Stimulated activated CD4-positive, alpha-beta T cell treated with anti-CD3 and anti-CD28 coated beads, Interleukin-1b, Interleukin-23, amount 100 ng/mL, for 1 hour (primary cell): ENCODE measurements around the gene CLEC2A.

Experiments used
- DNase-seq, 2 donors: peaks; one replicate each; pipeline ENCODE4 v3.0.0-alpha.2; 2020; ENCODE audit warnings: low read depth in 2 of 2

The CLEC2A gene

DNA sequence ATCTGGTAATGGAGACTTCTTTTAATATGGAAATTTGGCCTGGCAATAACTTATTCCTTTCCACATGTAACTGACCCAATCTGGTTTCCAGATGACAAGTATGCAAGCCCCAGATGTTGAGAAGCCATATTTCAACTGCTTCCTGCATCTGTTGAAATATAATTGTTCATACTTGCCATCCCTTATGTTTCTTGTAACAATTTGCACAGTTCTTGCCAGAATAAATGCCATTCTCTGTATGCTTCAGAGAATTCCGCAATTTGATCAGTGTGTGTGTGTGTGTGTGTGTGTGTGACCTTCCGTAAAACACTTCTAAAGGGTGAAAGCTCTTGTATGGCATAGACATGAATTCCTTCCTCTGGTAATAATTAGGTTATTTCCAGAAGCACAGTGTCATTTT is 1.8 kb upstream of the CLEC2A start:
- no peak for DNase-seq

DNA sequence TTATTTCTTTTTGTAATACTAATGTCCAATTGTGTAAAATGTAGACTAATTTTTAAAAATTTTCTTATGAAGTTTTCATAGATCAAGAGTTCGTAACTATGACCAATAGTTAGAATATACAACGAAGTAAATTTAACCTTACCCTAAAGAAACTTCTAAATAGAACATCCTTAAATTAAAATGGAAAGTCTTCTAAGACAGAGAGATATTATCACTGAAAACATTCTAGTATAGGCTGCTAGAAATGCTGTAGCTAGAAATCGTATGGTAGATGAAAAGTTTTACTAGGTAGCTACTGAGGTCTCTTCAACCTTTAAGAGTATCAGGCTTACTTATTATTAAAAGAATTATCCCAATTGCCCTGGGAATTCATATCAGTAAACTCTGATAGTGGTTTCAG is 925 bp downstream of the CLEC2A start:
- no peak for DNase-seq

DNA sequence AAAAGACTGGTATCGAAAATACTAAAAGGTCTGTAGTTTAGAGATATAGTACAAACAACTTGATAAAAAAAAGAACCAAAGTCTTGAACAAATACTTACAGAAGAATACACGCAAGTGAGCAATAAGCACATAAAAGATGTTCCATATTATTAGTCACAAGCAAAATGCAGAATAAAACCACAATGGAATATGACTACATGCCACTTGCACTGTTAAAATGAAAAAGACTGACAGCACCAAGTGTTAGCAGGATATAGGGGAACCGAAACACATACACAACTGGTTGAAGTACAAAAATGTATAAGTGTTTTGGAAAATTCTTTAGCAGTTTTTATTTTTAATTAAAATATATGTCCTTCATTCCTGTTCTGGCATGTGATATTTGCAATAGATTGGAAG is 3.6 kb downstream of the CLEC2A start:
- DNase-seq: no peak

DNA sequence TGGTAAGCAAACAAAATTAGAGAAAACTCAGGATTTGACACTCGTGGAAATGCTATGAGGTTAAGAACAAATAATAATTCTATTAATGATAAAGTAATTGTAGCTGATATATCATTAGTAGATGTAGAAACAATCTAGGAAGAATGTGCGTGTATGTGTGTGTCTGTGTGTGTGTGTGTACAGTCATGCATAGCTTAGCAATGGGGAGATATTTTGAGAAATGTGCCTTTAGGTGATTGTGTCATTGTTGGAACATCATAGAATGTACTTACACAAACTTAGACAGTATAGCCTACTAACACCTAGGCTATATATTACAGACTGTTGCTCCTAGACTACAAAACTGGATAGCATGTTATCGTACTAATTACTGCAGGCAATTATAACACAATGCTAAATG is 5.3 kb downstream of the CLEC2A start:
- DNase-seq: no peak

DNA sequence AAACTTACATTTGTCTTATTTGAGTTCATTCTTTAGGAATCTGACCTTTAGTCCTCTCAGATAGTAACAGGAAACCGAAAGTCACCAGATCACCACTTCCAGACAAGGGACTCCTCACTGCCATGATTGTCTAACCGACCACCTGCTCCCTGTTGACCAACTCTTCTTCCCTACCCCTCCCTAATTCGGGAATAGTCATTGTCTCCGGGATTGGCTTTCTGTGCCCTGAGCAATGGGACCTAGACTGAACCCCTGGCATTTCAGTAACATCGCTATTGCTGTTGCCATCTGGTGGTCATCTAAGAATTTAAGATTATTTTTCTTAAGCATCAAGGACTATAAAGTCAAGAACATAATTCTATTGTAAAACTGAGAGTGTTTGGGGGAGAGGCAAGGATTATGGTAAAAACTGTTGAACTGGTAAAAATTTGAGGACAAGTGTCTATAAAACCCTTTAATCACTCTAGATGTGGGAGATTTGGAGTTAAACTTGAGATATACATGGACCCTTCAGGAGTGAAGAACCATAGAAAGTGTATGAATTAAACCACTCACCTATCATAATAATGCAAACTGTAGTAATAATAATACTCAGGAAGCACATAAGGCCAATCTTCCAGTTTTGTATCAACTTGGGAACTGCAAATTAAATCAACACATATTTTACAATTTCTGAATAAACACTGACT is 6.3 kb downstream of the CLEC2A start:
- no peak for DNase-seq

DNA sequence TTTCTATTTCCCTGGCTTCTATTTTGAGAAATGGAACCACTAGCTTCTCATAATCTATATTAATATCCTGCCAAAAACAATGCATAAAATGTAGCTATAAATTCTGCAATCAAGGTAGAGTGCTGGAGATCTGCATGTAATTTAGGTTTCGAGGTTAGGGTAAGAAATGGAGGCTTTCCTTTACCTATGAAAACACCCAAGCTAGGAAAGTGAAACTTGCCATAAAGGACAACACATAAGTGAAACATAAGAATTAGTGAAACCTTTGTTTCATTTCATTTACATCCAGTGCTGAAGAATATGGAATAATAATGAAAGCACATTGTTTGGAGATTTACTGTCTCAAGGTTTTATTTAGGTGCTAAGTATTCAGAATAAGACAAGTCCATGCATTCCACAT is 9.7 kb downstream of the CLEC2A start:
- DNase-seq: no peak

DNA sequence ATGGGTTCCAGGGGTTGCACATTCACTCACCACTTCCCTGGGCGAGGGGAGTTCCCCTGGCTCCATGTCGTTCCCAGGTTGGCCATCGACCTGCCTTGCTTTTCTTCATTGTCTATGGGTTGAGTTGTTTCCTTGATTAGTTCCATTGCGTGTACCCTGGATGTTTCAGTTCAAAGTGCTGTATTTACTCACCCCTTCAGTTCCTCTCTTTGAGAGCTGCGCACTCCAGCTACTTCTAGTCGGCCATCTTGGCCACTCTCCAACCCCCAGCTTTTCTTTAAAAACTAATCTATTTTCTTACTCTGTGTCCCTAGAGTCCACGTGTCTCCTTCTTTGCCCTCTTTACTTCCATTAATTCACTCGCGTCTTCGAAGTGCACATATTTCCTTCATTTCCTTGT is 11.7 kb downstream of the CLEC2A start:
- no peak for DNase-seq

DNA sequence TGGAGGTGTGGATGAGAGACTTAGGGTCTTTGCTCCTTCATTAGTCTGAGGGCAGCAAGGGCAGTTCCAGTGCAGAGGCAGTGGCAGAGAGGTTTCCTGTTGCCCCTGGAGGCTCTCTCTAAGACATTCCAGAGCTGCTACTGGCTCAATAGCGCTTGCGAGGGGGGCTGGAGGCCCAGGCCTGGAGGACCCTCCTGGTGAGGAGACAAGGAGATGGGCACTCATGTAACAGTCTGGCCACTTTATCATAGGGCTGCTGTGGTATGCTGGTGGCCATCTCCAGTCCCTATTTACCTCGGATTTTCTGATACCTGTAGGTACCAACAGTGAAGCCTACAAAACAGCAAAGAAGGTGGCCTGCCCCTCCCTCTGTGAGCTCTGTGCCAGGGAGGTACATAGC is 12.7 kb downstream of the CLEC2A start:
- DNase-seq: no peak

DNA sequence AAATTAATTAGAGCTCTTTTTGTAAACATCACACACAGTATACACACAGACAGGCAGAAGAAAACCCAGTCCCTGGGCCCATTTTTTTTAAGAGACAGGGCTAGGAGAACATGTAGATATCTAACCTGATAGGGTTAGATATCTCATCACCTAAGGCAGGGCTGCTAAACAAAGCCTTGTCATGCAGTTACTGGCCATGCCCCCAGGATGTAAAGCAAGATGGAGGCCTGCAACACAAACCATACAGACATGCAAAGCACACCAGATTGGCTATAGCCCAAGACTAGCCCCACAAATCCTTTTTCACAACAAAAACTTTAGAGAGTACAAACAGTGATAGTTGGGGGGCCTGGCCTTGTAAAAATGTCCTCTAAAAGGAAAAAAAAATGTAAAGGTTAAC is 20.5 kb downstream of the CLEC2A start:
- DNase-seq: no peak

DNA sequence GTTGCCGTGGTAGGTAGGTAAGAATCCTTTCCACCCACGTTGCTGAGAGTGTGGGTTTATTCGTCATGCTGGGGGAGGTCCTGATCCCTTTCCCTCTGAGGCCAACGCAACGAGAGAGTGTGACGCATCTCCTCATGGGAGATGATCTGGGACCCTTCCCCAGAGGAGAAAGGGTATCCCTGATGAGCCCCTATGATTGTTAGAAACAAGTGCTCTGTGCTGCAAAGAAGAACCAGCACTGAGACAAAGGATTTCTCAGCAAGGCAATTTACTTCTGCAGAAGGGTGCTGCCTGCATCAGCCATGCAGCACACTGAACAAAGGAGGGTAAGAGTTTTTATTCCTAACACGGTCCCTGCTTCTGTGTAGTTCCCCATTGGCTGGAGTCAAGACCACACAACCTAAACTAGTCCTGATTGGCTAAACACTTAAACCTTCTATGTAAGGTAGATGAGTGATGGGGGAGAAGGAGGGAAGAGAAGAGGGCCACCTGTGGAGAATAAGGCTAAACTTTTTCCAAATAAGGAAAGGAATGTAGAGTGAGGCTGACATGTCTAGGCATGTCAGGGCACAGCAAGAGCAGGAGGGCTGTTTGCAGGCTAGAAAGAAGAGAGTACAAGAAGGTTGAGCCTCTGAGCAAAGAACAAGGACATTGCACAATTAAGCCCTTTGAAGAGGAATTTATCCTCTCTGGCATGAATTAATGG is 21.3 kb downstream of the CLEC2A start:
- no peak for DNase-seq

DNA sequence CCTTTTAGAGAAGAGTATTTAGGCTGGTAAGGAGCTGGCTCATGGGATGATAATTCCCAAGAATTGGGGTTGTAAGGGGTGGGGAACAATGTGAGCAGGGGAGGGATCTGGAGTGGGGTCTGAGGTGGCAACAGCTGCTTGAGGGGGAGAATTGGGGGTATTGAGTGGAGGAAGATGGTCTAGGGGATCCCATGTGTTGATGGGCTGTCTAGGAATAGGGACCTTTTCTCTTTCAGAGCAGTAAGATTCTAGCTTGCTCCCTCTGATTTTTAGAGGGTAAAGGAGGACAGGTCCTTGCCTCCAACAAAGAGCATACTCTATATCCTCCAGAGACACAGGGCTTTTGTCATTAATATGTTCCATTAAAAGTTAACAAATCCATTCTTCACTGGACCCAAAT is 22.4 kb downstream of the CLEC2A start:
- no peak for DNase-seq

DNA sequence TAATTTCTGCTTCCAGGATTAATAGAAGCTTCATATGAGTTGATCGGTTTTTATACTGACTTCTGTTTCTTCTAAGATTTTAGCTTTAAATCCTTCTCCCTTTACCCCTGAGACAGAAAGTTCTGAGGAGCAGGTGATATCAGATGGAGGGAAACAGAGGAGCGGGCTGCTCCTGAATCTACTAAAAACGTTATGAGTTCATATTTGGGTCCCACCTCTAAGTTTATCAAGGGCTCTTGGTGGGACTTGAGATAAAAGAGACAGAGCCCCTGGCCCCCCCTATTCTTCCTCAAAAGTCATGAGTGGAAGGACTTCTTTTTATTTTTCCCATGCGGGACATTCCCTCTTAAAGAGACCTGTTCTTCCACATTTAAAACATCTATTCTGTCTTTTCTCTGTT is 23.8 kb downstream of the CLEC2A start:
- no peak for DNase-seq

DNA sequence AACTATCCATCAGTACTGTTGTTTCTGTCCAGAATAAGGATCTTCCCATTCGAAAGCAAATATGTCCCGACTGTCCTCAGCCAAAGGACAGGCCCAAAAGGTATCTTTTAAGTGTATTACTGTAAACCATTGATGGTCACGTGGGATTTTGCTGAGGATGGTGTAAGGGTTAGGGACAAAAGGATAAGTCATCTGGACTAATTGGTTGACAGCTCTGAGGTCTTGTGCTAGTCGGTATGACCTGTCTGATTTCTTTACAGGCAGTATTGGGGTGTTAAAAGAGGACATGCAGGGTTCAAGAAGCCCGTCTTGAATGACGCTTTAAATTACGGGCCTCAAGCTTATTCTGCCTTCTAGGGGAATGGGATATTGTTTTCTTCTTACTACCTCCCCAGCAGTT is 24.4 kb downstream of the CLEC2A start:
- no peak for DNase-seq

DNA sequence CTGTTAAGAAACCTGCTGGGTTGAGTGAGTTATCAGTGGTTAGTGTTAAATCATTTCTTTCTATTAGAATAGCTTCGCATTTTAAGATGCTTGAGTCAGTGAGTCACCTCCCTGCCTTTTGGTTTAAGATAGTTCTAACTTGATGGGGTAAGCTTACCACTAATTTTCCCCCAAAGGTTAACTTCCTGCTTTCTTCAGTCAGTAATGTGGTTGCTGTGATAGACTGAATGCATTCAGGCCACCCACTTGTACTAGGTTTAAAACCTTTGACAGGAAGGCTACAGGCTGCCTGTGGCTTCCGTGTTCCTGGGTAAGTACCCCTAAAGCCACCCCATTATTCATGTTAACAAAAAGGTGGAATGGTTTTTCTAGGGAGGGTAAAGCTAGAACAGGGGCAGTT is 25.3 kb downstream of the CLEC2A start:
- DNase-seq: no peak

DNA sequence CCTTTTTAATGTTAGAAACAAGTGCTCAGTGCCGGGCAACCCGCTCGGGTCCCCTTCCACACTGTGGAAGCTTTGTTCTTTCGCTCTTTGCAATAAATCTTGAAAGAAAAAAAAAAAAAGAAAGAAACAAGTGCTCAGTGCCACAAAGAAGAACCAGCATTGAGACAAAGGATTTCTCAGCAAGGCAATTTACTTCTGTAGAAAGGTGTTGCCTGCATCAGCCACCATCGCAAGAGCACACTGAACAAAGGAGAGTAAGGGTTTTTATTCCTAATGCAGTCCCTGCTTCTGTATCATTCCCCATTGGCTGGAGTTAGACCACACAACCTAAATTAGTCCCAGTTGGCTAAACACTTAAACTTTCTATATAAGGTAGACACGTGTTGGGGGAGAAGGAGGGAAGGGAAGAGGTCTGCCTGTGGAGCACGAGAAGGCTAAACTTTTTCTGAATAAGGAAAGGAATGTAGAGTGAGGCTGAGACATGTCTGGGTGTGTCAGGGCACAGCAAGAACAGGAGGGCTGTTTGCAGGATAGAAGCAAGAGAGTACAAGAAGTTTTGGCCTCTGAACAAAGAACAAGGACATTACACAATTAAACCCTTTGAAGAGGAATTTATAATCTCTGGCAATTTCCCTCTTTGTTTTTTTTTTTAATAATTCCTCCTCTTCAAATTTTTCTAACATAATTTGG is 29.5 kb downstream of the CLEC2A start:
- DNase-seq: no peak

DNA sequence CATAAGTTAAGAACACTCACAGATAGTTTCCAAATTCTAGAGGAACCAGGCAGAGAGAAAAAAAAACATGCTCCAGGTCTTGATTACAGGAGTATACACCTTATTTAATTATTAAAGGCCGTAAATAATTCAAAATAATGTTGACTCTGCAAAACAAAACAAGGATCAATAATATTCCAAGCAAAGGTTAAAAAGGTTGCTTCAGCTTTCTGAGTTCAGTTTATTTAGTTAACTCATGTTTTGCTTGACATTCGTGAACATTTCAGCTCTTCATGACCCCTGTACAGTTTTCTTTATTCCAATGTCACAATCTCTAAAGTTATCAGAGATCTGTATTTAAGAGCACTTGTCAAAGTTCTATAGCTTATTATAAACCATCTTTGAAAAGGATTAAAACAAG is 31.2 kb downstream of the CLEC2A start:
- no peak for DNase-seq

DNA sequence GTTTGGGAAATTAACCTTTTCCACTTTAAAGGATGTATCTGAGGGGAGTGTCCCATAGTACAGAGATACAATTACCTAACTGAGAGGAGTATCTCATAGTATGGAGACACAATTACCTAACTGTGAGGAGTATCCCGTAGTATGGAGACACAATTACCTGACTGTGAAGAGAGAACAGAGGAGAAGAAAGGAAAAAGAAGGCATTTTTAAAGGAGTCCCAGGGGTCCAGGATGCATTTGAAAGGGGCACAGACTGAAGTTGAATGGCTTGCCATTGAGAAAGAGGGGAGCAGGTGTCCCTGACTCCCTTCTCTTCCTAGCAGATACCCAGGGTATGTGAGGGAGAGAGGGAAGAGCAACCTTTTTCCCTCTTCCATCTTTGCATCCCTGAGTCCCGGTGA is 33.0 kb downstream of the CLEC2A start:
- no peak for DNase-seq

DNA sequence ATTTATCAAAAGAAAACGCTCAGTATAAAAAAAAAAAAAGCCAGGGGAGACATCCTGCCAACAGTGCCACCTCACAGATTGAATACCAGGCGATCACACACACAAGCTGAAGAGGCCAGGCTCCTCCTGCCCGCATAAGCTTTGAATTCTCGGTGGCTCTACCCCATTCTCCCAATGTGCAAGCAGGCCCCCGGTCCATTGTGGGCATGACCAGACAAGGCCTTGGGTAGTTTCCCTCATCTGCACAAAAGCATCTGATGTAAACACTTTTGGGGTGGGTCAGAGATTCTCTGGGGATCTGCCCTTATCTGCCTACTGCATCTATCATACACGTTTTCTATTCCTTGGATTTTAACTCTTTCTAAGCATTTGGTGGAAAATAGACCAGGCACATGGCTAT is 34.6 kb downstream of the CLEC2A start:
- no peak for DNase-seq

DNA sequence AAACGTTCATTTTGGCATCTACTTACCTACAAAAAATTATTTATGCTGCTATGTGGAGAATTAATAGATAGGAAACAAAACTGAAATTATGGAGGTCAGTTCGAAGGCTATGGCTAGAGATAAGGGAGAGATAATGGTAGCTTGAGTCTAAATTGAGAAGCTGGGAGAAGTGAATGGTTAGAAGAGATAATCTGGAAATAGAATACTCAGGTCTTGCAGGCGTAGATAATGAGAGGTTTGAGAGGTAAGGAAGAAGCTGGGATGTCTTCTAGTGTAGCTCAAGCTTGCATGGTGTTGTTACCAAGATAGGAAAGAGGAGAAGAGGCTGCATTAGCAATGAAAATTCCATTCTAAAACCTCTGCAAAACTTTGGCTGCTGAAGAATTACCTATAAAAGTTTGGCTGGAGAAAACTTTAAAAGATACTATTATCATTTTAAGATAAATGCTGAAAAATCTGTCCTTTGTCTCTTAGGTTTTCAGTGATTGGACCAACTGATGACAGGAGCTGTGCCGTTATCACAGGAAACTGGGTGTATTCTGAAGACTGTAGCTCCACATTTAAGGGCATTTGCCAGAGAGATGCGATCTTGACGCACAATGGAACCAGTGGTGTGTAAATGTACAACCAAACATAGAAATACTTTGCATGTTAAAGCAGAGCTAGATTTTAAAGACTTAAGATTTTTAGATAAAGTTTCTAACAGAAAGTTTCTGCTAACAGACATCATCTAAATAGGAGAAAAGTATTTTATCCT is 36.8 kb downstream of the CLEC2A start:
- DNase-seq: no peak

DNA sequence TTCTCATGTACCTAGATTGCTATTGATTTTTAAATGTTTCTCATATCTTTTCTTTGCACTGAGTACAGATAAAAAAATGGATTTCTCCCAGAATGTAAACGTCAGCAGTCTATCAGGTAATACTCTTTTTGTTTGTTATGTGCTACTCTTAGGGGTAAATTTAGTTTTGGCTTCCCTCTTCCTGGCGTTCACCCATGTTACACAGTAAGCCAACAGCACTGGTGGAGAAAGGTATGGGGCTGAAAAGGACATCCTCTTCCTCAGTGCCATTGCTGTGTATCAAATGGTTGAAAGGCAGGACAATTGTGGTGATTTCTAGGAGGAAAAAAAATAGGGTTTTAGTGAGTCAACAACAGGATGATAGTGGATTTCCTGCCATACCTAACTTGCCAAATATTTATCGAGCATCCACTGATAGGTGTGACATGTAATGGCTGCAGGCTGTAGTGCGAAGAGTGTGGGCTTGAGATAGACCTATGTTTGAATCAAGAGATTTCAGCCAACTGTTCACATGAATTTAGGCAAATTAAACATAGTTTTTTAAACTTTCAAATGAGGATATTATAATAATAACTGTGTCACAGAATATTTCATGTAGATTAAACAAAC is 43.4 kb downstream of the CLEC2A start:
- DNase-seq: no peak

DNA sequence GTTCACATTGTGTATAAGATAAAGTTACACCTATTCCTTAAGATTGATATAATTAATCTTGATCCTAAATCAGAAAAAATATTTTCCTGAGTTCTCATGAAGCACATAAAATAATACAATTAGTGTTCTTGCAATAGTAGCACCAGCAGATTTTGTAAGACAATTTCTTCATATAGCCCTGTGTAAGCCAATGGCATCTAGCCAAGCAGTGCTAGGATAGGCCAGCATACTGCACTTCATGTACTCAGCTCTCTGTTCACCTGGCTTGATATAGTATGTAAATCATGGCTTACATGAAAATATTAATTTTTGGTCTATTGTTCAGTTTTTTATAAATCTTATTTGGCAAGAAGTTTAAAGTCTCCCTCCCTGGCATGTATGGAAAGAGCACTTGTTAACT is 49.0 kb downstream of the CLEC2A start:
- DNase-seq: no peak

DNA sequence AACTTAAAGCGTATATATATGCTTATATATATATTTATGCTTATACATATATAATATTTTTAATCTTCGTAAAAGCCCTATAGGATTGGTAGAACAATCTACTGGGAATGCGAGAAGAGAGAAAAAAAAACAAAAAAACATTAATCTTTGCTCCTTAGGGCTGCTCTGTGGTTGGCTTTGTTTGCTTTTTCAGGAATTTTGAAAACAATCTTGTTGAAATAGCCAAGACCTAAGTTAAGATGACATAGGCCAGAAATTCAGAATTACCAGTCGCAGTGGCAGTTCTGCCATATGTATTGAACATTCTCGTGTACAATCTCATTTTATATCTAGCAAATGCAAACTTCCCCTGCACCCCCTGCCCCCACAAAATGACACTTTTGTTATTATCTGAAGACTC is 50.2 kb downstream of the CLEC2A start:
- DNase-seq: no peak
